ENCODE results near the gene NTRK3.

- TF ChIP-seq, protein P1, sequence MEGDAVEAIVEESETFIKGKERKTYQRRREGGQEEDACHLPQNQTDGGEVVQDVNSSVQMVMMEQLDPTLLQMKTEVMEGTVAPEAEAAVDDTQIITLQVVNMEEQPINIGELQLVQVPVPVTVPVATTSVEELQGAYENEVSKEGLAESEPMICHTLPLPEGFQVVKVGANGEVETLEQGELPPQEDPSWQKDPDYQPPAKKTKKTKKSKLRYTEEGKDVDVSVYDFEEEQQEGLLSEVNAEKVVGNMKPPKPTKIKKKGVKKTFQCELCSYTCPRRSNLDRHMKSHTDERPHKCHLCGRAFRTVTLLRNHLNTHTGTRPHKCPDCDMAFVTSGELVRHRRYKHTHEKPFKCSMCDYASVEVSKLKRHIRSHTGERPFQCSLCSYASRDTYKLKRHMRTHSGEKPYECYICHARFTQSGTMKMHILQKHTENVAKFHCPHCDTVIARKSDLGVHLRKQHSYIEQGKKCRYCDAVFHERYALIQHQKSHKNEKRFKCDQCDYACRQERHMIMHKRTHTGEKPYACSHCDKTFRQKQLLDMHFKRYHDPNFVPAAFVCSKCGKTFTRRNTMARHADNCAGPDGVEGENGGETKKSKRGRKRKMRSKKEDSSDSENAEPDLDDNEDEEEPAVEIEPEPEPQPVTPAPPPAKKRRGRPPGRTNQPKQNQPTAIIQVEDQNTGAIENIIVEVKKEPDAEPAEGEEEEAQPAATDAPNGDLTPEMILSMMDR (IDR thresholded peaks at IDR 0.05), result no peak
- TF ChIP-seq POLR2AphosphoS5 (IDR thresholded peaks at IDR 0.05) (no peak), POLR2A (IDR thresholded peaks at IDR 0.05) (no peak)
These were observed 337.5 kb downstream of the NTRK3 start for GRCh38 chr15:87919064-87919463.

All from prostate gland (tissue), 2 donors.